A549 (cell line): ENCODE data around the gene VSTM4. TPM values are rescaled to one million over a fixed set of nuclear protein-coding genes. Genes with fewer than 3 reads are reported as not detected.

Source experiments
- ATAC-seq, 2 experiments: fragments of 200-7000 bp in 1 of 2; fragments of >200 bp in 1 of 2; cut with Nextera tagmentation in 1 of 2; cut with Tn5 transposase in 1 of 2; 3 replicates each; pipeline versions ENCODE4 v1.8.0 to v1.9.1; 2018 to 2020; ENCODE audit warnings: mild to moderate bottlenecking in 1 of 2, moderate library complexity in 1 of 2
- CTCF ChIA-PET: fragments of 300-600 bp; sonication (Branson Sonifier 250); formaldehyde crosslinking; extraction: SDS; loops from one replicate; lab custom pipeline; 2021; ENCODE audit warnings: antibody characterized with exemption, inconsistent platforms; lab: Yijun Ruan, JAX
- POLR2A ChIA-PET: fragments of 350-600 bp; formaldehyde crosslinking; extraction: SDS; loops from one replicate; lab custom pipeline; 2021; ENCODE audit warnings: antibody characterized with exemption, inconsistent platforms; lab: Yijun Ruan, JAX
- DNase-seq, 2 experiments: peaks; one replicate each; pipeline versions ENCODE4 v3.0.0 to v3.0.0-alpha.2; 2011 to 2016; ENCODE audit warnings: low read depth in 1 of 2, low spot score in 1 of 2
- FAIRE-seq: peaks from 2 replicates; lab custom pipeline; 2011; peaks lifted over from hg19 to GRCh38; lab: Jason Lieb, UNC
- H3K27ac ChIP-seq, 2 experiments: fragments of >200 bp; sonication (Bioruptor Twin); formaldehyde crosslinking; 3 replicates each; pipeline ENCODE4 v1.5.1; 2016 to 2017
- H3K4me1 ChIP-seq: fragments of >200 bp; sonication (Bioruptor Twin); formaldehyde crosslinking; 3 replicates; pipeline ENCODE4 v1.6.1; 2016
- H3K4me2 ChIP-seq: fragments of >200 bp; sonication (Bioruptor Twin); formaldehyde crosslinking; 3 replicates; pipeline ENCODE4 v1.6.1; 2016
- H3K4me3 ChIP-seq: fragments of >200 bp; sonication (Bioruptor Twin); formaldehyde crosslinking; 3 replicates; pipeline ENCODE4 v1.5.1; 2016
- H3K9me3 ChIP-seq: fragments of >200 bp; sonication (Bioruptor Twin); formaldehyde crosslinking; 3 replicates; pipeline ENCODE4 v1.6.1; 2016
- CBX2 ChIP-seq: fragments of 200-600 bp; sonication (generic); IDR thresholded peaks from 2 replicates; pipeline ENCODE4 v1.6.1; 2016; ENCODE audit warnings: low read depth, mild to moderate bottlenecking, borderline replicate concordance
- CBX8 ChIP-seq: fragments of 200-600 bp; sonication (generic); IDR thresholded peaks from 2 replicates; pipeline ENCODE4 v1.6.1; 2016
- CEBPB ChIP-seq, 2 experiments: fragments of >200 bp in 1 of 2; sonication (Bioruptor Twin) in 1 of 2; formaldehyde crosslinking in 1 of 2; IDR thresholded peaks; 2 replicates each; pipeline ENCODE4 v1.6.1; 2012 to 2016
- CHD4 ChIP-seq: fragments of 200-600 bp; sonication (generic); IDR thresholded peaks from 2 replicates; pipeline ENCODE4 v1.6.1; 2016; ENCODE audit warnings: antibody characterized with exemption, mild to moderate bottlenecking, borderline replicate concordance
- EHF ChIP-seq: fragments of 250-450 bp; sonication (Bioruptor Pico); IDR thresholded peaks from 2 replicates; pipeline ENCODE4 v1.5.0; 2020; ENCODE audit warnings: mild to moderate bottlenecking
- ESRRA ChIP-seq: fragments of 150-350 bp; IDR thresholded peaks from 2 replicates; pipeline ENCODE4 v1.6.1; 2014; ENCODE audit warnings: mild to moderate bottlenecking, low read length, borderline replicate concordance
- FOSB ChIP-seq: fragments of 250-450 bp; sonication (Bioruptor Pico); IDR thresholded peaks from 2 replicates; pipeline ENCODE4 v1.5.0; 2020; ENCODE audit warnings: mild to moderate bottlenecking, moderate library complexity
- FOXS1 ChIP-seq: fragments of 250-450 bp; sonication (Bioruptor Pico); IDR thresholded peaks from 2 replicates; pipeline ENCODE4 v1.5.0; 2020; ENCODE audit warnings: mild to moderate bottlenecking, moderate library complexity
- HOXA7 ChIP-seq: fragments of 250-450 bp; sonication (Bioruptor Pico); IDR thresholded peaks from 2 replicates; pipeline ENCODE4 v1.5.0; 2020; ENCODE audit warnings: mild to moderate bottlenecking, moderate library complexity
- HOXB13 ChIP-seq: fragments of 250-450 bp; sonication (Bioruptor Pico); IDR thresholded peaks from 2 replicates; pipeline ENCODE4 v1.5.0; 2020; ENCODE audit warnings: low read depth, mild to moderate bottlenecking, moderate library complexity
- HOXB5 ChIP-seq: fragments of 250-450 bp; sonication (Bioruptor Pico); IDR thresholded peaks from 2 replicates; pipeline ENCODE4 v1.5.0; 2020; ENCODE audit warnings: mild to moderate bottlenecking, moderate library complexity
- JUN ChIP-seq, 2 experiments: fragments of >200 bp; sonication (Bioruptor Twin); formaldehyde crosslinking; IDR thresholded peaks; 2 replicates in 1 of 2; 3 replicates in 1 of 2; pipeline ENCODE4 v1.6.1; 2016 to 2017
- JUNB ChIP-seq: fragments of >200 bp; sonication (Bioruptor Twin); formaldehyde crosslinking; IDR thresholded peaks from 2 replicates; pipeline ENCODE4 v1.6.1; 2016
- KDM5A ChIP-seq: fragments of 200-600 bp; sonication (generic); IDR thresholded peaks from 2 replicates; pipeline ENCODE4 v1.6.1; 2016; ENCODE audit warnings: antibody characterized with exemption, mild to moderate bottlenecking
- MAFK ChIP-seq: fragments of 450-650 bp; IDR thresholded peaks from 2 replicates; pipeline ENCODE4 v1.6.1; 2014; ENCODE audit not compliant: partially characterized antibody
- MYC ChIP-seq: IDR thresholded peaks from 2 replicates; pipeline ENCODE4 v1.6.1; 2012; ENCODE audit warnings: mild to moderate bottlenecking, inconsistent platforms, low read length, improper control_type of control experiment, borderline replicate concordance
- NFE2L2 ChIP-seq: fragments of 150-350 bp; conservative IDR thresholded peaks from 2 replicates; pipeline ENCODE4 v1.6.1; 2014; ENCODE audit warnings: low read length
- POLR2A ChIP-seq: IDR thresholded peaks from 2 replicates; pipeline ENCODE4 v1.6.1; 2012; ENCODE audit warnings: mild to moderate bottlenecking, low read length
- RCOR1 ChIP-seq: fragments of 150-350 bp; IDR thresholded peaks from 2 replicates; pipeline ENCODE4 v1.6.1; 2014; ENCODE audit warnings: antibody characterized with exemption, low read length, low read depth
- RFX5 ChIP-seq: fragments of 450-650 bp; IDR thresholded peaks from 2 replicates; pipeline ENCODE4 v1.7.1; 2014; ENCODE audit warnings: antibody characterized with exemption, mild to moderate bottlenecking, moderate library complexity
- SREBF2 ChIP-seq: fragments of 450-650 bp; IDR thresholded peaks from 2 replicates; pipeline ENCODE4 v1.6.1; 2014; ENCODE audit warnings: mild to moderate bottlenecking, moderate library complexity
- ZNF302 ChIP-seq: fragments of 250-450 bp; sonication (Bioruptor Pico); IDR thresholded peaks from 2 replicates; pipeline ENCODE4 v1.9.0; 2021; ENCODE audit warnings: inconsistent platforms, mild to moderate bottlenecking, moderate library complexity
- ZSCAN20 ChIP-seq: fragments of 250-450 bp; sonication (Bioruptor Pico); IDR thresholded peaks from 2 replicates; pipeline ENCODE4 v1.8.0; 2022; ENCODE audit warnings: mild to moderate bottlenecking, moderate library complexity
- WGBS: methylation state at CpG from one replicate; pipeline ENCODE4 v1.1.6; 2017; ENCODE audit errors: missing lambda C conversion rate; 5-methylcytosine and 5-hydroxymethylcytosine counted together
- polyA plus RNA-seq, 4 experiments: library from polyadenylated mRNA; depleted of rRNA in 3 of 4; stranded (reverse); fragments of >200 nt; fragmentation: RNase III in 1 of 4; extraction: RNeasy Plus Mini Kit Qiagen cat#74134 plus additional on column Dnase treatment in 1 of 4; gene quantifications; 2 replicates in 3 of 4; 3 replicates in 1 of 4; pipeline ENCODE4 v1.2.3, GENCODE V29; 2011 to 2017
- TF ChIP-seq, protein P1 (sequence below): IDR thresholded peaks from 2 replicates; pipeline ENCODE4 v1.6.1; 2012
- TF ChIP-seq, protein P2 (sequence below): fragments of >200 bp; sonication (Bioruptor Twin); formaldehyde crosslinking; IDR thresholded peaks from 2 replicates; pipeline ENCODE4 v1.6.1; 2016
- TF ChIP-seq, protein P3 (sequence below): fragments of >200 bp; sonication (Bioruptor Twin); formaldehyde crosslinking; IDR thresholded peaks from 3 replicates; pipeline ENCODE4 v1.5.1; 2016
- TF ChIP-seq, protein P4 (sequence below): fragments of 450-650 bp; IDR thresholded peaks from 2 replicates; pipeline ENCODE4 v1.6.1; 2014; ENCODE audit warnings: antibody characterized with exemption
- TF ChIP-seq, protein P5 (sequence below): fragments of 250-450 bp; sonication (Bioruptor Pico); IDR thresholded peaks from 2 replicates; pipeline ENCODE4 v1.5.0; 2020; ENCODE audit warnings: low read depth, mild to moderate bottlenecking, moderate library complexity

VSTM4 gene
- polyA plus RNA-seq, 2 of the 4 experiments (the other 2 are of a cell fraction) = 0.18 to 0.53 TPM

DNA sequence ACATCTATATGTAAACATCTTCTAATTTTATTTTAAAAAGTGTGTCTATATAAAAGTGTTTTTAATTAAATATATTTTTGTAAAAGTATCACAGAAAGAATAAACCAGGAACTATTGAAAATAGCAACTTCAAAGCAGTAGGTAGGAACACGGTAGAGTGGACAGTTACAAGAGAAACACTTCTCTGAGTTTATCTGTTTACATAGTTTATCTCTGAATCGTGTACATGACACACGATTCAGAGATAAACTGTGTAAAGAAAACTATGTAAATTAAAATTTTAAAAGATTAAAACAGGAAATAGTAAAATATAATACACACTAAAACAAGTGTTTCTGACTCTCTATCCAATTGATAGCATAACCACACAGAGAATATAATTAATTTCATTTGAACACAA lies 43.6 kb upstream of the VSTM4 start (continued):
- TF ChIP-seq HOXB5 (CRISPR knock-in tag) (no peak), FOXS1 (CRISPR knock-in tag) (no peak)

DNA sequence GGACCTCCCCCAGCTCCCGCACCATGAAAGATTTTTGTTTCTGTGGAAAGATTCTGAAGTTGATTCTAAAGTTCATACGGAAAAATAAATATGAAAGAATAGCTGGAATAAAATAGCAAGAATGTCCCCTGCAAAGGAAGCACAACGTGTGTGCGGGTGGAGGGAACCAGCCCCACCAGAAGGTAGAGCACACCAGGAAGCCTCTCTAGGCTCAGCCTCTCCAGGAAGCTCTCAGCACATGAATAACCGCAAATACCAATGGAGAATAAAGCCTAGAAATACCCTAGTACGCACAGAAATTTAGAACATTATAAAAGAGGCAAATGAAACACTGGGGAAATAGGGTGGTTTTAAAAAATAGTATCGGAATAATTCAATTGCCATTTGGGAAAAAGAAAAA lies 43.1 kb upstream of the VSTM4 start:
- no peak for ATAC-seq
- POLR2A ChIA-PET = no interaction called here

DNA sequence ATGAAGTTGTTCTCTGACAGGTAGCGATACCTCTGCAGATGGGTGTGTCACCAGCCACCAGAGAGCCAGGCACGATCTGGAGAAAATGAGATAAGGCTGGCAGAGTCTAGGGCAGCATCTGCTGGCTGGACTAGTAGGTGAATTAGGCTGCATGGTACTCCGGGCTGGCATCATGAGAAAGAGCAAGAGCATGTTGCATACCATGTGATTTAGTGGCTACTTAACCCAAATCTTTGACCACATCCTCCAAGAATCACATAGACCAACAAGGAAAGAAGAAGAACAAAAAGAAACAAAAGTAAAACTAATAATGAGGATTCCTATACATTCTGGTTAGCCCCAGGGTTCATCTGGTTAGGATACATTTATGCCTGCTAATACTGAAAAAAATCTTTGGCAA lies 41.9 kb upstream of the VSTM4 start:
- CTCF ChIA-PET = interaction anchor here (1.9 kb wide), 1 partner anchor 15 kb away, joined by 7 read pairs; no protein-coding TSS in a partner anchor
- no peaks in the 10 kb centered on the region for H3K9me3 ChIP-seq
- H3K27ac ChIP-seq = no peak overlapping the region
- FAIRE-seq (no peak), ATAC-seq (no peak)
- no peak overlapping the region for H3K4me3 ChIP-seq
- POLR2A ChIA-PET = no interaction called here
- no peak overlapping the region for H3K4me2 ChIP-seq
- TF ChIP-seq MAFK = no peak
- TF ChIP-seq, all 56 proteins: peak for 0
- H3K4me1 ChIP-seq = no peaks in the 10 kb centered on the region
- WGBS = 37% methylated on average over 3 of the region's 3 CpGs
- no peak for DNase-seq

More for the DNA sequence above, 43.1 kb upstream of the VSTM4 start:
- CTCF ChIA-PET = interaction anchor here (1.7 kb wide), 1 partner anchor 18 kb away, joined by 4 read pairs; no protein-coding TSS in a partner anchor
- 50% methylated on average over 7 of the region's 7 CpGs for WGBS
- FAIRE-seq = no peak
- no peak for DNase-seq
- Histone ChIP-seq H3K4me2 (no peak overlapping the region), H3K9me3 (no peaks in the 10 kb centered on the region)
- TF ChIP-seq JUNB = no peak
- no peak for TF ChIP-seq HOXB13 (CRISPR knock-in tag)
- no peak for TF ChIP-seq CEBPB (IDR thresholded peaks at IDR 0.05)
- TF ChIP-seq, all 56 proteins: peak for 0
- H3K27ac ChIP-seq = no peak overlapping the region
- H3K4me1 ChIP-seq = no peaks in the 10 kb centered on the region
- no peak overlapping the region for H3K4me3 ChIP-seq

DNA sequence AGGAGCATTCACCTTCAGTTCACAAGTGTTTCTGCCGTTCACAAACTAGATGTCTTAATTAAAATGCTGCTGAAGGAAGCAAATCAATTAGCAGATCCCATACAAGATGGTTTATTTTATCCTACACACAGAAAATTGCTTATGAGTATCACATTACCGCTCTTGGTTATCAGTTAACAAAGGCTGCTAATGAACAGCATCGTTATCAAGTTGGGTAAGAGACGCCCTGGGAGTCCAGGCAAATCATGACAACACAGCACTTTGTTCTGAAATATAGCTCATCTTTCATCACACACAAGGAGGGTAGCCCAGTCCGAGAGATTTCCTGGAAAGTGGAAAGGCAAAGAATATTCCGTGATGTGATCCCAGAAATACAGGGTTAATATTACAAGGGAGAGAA lies 39.3 kb upstream of the VSTM4 start:
- Histone ChIP-seq H3K4me1 (no peaks in the 10 kb centered on the region), H3K9me3 (no peaks in the 10 kb centered on the region), H3K4me3 (no peak overlapping the region), H3K27ac (no peak overlapping the region), H3K4me2 (no peak overlapping the region)
- ChIA-PET POLR2A (no interaction called here), CTCF (interaction anchor here (1.5 kb wide), 1 partner anchor 9 kb away, joined by 5 read pairs; no protein-coding TSS in a partner anchor)
- ATAC-seq (no peak), DNase-seq (no peak), FAIRE-seq (no peak)
- WGBS = 14% methylated on average over 6 of the region's 6 CpGs
- TF ChIP-seq SREBF2 (no peak), ZSCAN20 (CRISPR knock-in tag) (no peak), KDM5A (no peak), RCOR1 (no peak), FOSB (no peak), JUN (IDR thresholded peaks at IDR 0.05) (no peak), MYC (no peak), EHF (CRISPR knock-in tag) (no peak), CHD4 (no peak)
- TF ChIP-seq, protein P1, sequence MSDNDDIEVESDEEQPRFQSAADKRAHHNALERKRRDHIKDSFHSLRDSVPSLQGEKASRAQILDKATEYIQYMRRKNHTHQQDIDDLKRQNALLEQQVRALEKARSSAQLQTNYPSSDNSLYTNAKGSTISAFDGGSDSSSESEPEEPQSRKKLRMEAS = no peak
- TF ChIP-seq, protein P2, sequence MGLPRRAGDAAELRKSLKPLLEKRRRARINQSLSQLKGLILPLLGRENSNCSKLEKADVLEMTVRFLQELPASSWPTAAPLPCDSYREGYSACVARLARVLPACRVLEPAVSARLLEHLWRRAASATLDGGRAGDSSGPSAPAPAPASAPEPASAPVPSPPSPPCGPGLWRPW = no peak

DNA sequence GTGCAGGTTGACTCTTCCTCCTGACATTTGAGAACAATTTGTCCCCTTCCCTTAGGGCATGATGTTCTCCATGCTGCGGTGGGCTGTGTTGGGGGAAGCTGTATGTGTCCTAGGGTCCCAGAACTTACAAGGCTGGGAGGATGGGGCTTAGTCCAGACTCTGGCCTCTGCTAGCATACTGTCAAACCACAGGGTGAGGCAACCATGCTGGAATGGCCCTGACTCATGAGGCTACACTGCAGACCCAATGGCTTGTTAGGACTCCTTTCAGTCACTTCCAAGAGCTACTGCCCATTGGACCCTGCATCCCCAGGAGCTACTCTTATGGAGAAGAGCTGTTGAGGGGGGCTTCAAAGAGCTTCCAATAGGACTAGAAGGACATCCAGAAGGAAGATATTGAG lies 38.6 kb upstream of the VSTM4 start:
- H3K4me2 ChIP-seq = no peak overlapping the region
- ATAC-seq = no peak
- no peak for FAIRE-seq
- H3K4me1 ChIP-seq = no peaks in the 10 kb centered on the region
- H3K27ac ChIP-seq = no peak overlapping the region
- CTCF ChIA-PET = interaction anchor here (1.5 kb wide), 1 partner anchor 10 kb away, joined by 5 read pairs; no protein-coding TSS in a partner anchor
- POLR2A ChIA-PET = no interaction called here
- 22% methylated on average over 1 of the region's 1 CpG for WGBS
- DNase-seq = no peak
- H3K9me3 ChIP-seq = no peaks in the 10 kb centered on the region
- no peak overlapping the region for H3K4me3 ChIP-seq
- no peak for TF ChIP-seq ESRRA
- no peak for TF ChIP-seq POLR2A
- TF ChIP-seq CBX8 = no peak
- no peak for TF ChIP-seq CBX2
- TF ChIP-seq, protein P2 = no peak
- TF ChIP-seq HOXA7 (CRISPR knock-in tag) = no peak
- TF ChIP-seq, protein P3, sequence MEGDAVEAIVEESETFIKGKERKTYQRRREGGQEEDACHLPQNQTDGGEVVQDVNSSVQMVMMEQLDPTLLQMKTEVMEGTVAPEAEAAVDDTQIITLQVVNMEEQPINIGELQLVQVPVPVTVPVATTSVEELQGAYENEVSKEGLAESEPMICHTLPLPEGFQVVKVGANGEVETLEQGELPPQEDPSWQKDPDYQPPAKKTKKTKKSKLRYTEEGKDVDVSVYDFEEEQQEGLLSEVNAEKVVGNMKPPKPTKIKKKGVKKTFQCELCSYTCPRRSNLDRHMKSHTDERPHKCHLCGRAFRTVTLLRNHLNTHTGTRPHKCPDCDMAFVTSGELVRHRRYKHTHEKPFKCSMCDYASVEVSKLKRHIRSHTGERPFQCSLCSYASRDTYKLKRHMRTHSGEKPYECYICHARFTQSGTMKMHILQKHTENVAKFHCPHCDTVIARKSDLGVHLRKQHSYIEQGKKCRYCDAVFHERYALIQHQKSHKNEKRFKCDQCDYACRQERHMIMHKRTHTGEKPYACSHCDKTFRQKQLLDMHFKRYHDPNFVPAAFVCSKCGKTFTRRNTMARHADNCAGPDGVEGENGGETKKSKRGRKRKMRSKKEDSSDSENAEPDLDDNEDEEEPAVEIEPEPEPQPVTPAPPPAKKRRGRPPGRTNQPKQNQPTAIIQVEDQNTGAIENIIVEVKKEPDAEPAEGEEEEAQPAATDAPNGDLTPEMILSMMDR = no peak
- TF ChIP-seq, protein P4, sequence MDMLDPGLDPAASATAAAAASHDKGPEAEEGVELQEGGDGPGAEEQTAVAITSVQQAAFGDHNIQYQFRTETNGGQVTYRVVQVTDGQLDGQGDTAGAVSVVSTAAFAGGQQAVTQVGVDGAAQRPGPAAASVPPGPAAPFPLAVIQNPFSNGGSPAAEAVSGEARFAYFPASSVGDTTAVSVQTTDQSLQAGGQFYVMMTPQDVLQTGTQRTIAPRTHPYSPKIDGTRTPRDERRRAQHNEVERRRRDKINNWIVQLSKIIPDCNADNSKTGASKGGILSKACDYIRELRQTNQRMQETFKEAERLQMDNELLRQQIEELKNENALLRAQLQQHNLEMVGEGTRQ = no peak
- no peak for TF ChIP-seq ZNF302 (CRISPR knock-in tag)
- TF ChIP-seq RFX5 = no peak
- no peak for TF ChIP-seq ZSCAN20 (CRISPR knock-in tag)
- no peak for TF ChIP-seq CHD4
- no peak for TF ChIP-seq NFE2L2
- TF ChIP-seq KDM5A = no peak
- TF ChIP-seq, protein P5, sequence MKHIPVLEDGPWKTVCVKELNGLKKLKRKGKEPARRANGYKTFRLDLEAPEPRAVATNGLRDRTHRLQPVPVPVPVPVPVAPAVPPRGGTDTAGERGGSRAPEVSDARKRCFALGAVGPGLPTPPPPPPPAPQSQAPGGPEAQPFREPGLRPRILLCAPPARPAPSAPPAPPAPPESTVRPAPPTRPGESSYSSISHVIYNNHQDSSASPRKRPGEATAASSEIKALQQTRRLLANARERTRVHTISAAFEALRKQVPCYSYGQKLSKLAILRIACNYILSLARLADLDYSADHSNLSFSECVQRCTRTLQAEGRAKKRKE (CRISPR knock-in tag) = no peak
